HL-60 (cell line): ENCODE data around the gene OSBP2.

Source experiments
- DNase-seq, 2 experiments: peaks; one replicate each; pipeline ENCODE4 v3.0.0-alpha.2; 2010 to 2020; ENCODE audit warnings: low read depth in 1 of 2, low spot score in 1 of 2
- H3K27ac ChIP-seq: fragments of 250-450 bp; sonication (Bioruptor Pico); replicated peaks from 2 replicates; pipeline ENCODE4 v1.5.1; 2020; ENCODE audit warnings: mild to moderate bottlenecking, moderate library complexity
- H3K27me3 ChIP-seq: fragments of 250-450 bp; sonication (Bioruptor Pico); 2 replicates; pipeline ENCODE4 v1.5.1; 2021; ENCODE audit warnings: mild to moderate bottlenecking, moderate library complexity; ENCODE audit not compliant: insufficient read depth, poor library complexity, severe bottlenecking
- H3K4me3 ChIP-seq: replicated peaks from 2 replicates; pipeline ENCODE4 v1.5.1; 2011; ENCODE audit warnings: mild to moderate bottlenecking, control low read depth, low read length; ENCODE audit not compliant: insufficient read depth
- CTCF ChIP-seq: IDR thresholded peaks from one replicate; pipeline ENCODE4 v1.5.1; 2011; ENCODE audit warnings: low read length, control low read depth, inconsistent platforms; ENCODE audit not compliant: insufficient read depth
- GABPA ChIP-seq: IDR thresholded peaks from 2 replicates; pipeline ENCODE4 v1.6.1; 2012; ENCODE audit warnings: low read depth
- POLR2AphosphoS5 ChIP-seq: IDR thresholded peaks from 2 replicates; pipeline ENCODE4 v1.6.1; 2012; ENCODE audit warnings: low read depth
- SPI1 ChIP-seq: IDR thresholded peaks from 2 replicates; pipeline ENCODE4 v1.6.1; 2012; ENCODE audit warnings: low read depth, mild to moderate bottlenecking, borderline replicate concordance
- long read RNA-seq: library from polyadenylated mRNA; unstranded; transcript quantifications from one replicate; pipeline ENCODE4 v2.0.0, GENCODE V29; 2020
- TF ChIP-seq, protein P1 (sequence below): IDR thresholded peaks from 2 replicates; pipeline ENCODE4 v1.6.1; 2012; ENCODE audit warnings: low read depth; ENCODE audit not compliant: insufficient replicate concordance

The OSBP2 gene
- long read RNA-seq, partial matches to known transcripts = 1 of 3 reads
- long read RNA-seq, other reads (novel, unspliced or antisense) = 2 of 3 reads

GRCh38 chr22:30694640-30695350 lies at the start of gene OSBP2:
OSBP2 (plus strand) TSS chr22:30694874; CDS start chr22:30694910, 36 bp downstream.
- TF ChIP-seq POLR2AphosphoS5 = no peak
- no peak for TF ChIP-seq SPI1
- TF ChIP-seq CTCF = no peak
- TF ChIP-seq, protein P1, sequence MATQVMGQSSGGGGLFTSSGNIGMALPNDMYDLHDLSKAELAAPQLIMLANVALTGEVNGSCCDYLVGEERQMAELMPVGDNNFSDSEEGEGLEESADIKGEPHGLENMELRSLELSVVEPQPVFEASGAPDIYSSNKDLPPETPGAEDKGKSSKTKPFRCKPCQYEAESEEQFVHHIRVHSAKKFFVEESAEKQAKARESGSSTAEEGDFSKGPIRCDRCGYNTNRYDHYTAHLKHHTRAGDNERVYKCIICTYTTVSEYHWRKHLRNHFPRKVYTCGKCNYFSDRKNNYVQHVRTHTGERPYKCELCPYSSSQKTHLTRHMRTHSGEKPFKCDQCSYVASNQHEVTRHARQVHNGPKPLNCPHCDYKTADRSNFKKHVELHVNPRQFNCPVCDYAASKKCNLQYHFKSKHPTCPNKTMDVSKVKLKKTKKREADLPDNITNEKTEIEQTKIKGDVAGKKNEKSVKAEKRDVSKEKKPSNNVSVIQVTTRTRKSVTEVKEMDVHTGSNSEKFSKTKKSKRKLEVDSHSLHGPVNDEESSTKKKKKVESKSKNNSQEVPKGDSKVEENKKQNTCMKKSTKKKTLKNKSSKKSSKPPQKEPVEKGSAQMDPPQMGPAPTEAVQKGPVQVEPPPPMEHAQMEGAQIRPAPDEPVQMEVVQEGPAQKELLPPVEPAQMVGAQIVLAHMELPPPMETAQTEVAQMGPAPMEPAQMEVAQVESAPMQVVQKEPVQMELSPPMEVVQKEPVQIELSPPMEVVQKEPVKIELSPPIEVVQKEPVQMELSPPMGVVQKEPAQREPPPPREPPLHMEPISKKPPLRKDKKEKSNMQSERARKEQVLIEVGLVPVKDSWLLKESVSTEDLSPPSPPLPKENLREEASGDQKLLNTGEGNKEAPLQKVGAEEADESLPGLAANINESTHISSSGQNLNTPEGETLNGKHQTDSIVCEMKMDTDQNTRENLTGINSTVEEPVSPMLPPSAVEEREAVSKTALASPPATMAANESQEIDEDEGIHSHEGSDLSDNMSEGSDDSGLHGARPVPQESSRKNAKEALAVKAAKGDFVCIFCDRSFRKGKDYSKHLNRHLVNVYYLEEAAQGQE = no peak
- TF ChIP-seq GABPA = no peak
- Histone ChIP-seq H3K4me3 (peak within 1 kb of the TSS; percentile 34), H3K27me3 (peaks cover 34% of the 10 kb centered on the region), H3K27ac (no peak within 1 kb of the TSS)
- DNase-seq = no peak

GRCh38 chr22:30646518-30647160 lies 48.0 kb upstream of the OSBP2 start:
- Histone ChIP-seq H3K27me3 (no peaks in the 10 kb centered on the region), H3K4me3 (no peak overlapping the region), H3K27ac (no peak overlapping the region)
- DNase-seq = no peak
- no peak for TF ChIP-seq GABPA
- TF ChIP-seq POLR2AphosphoS5 = no peak
- no peak for TF ChIP-seq CTCF
- TF ChIP-seq, protein P1 = no peak
- TF ChIP-seq SPI1 = no peak

DNA sequence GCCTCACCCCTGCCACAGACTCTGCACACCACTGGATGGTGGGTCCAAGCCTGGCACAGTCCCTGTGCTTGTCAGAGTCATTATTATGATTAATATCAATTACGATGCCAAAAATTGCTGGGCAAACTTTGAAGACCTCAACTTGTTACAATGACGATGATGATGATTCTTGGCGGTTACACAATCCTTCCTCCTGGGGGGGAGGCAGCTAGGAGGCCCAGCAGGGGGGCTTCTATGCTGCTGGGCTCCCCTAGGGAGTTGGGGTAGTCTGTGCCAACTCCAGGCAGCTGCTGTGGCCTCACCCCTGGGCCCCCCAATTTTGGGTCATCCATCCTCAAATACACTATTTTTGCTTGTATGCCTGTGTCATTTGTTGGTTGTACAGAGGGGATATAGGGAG lies 47.1 kb upstream of the OSBP2 start:
- Histone ChIP-seq H3K4me3 (no peak overlapping the region), H3K27me3 (no peaks in the 10 kb centered on the region), H3K27ac (no peak overlapping the region)
- DNase-seq = no peak
- TF ChIP-seq, protein P1 = no peak
- no peak for TF ChIP-seq SPI1
- TF ChIP-seq POLR2AphosphoS5 = no peak
- no peak for TF ChIP-seq GABPA
- TF ChIP-seq CTCF = no peak
